HEK293T (cell line): ENCODE data around the gene RAPGEF4.

Source experiments
- CTCF ChIA-PET: fragments of 350-600 bp; formaldehyde crosslinking; extraction: SDS; loops from one replicate; lab custom pipeline; 2021; ENCODE audit warnings: antibody characterized with exemption, inconsistent platforms; lab: Yijun Ruan, JAX
- POLR2A ChIA-PET: fragments of 350-600 bp; formaldehyde crosslinking; extraction: SDS; loops from one replicate; lab custom pipeline; 2020; ENCODE audit warnings: antibody characterized with exemption, inconsistent platforms; lab: Yijun Ruan, JAX
- DNase-seq: peaks from one replicate; pipeline ENCODE4 v3.0.0; 2012; ENCODE audit warnings: mixed read lengths; ENCODE audit errors: extremely low spot score
- ARNT ChIP-seq: fragments of 450-650 bp; IDR thresholded peaks from 2 replicates; pipeline ENCODE4 v1.6.1; 2017; ENCODE audit warnings: mild to moderate bottlenecking
- BHLHE40 ChIP-seq: fragments of 450-650 bp; IDR thresholded peaks from 2 replicates; pipeline ENCODE4 v1.6.1; 2016; ENCODE audit warnings: mild to moderate bottlenecking, moderate library complexity, borderline replicate concordance
- CTBP1 ChIP-seq: fragments of 450-650 bp; IDR thresholded peaks from 2 replicates; pipeline ENCODE4 v1.6.1; 2016; ENCODE audit warnings: borderline replicate concordance
- ELF4 ChIP-seq: fragments of 450-650 bp; IDR thresholded peaks from 2 replicates; pipeline ENCODE4 v1.6.1; 2017; ENCODE audit warnings: antibody characterized with exemption
- FOXA1 ChIP-seq: fragments of 450-650 bp; IDR thresholded peaks from 2 replicates; pipeline ENCODE4 v1.6.1; 2016; ENCODE audit warnings: mild to moderate bottlenecking
- FOXK2 ChIP-seq: fragments of 450-650 bp; IDR thresholded peaks from 2 replicates; pipeline ENCODE4 v1.6.1; 2016; ENCODE audit warnings: mild to moderate bottlenecking
- FOXM1 ChIP-seq: fragments of 450-650 bp; IDR thresholded peaks from 2 replicates; pipeline ENCODE4 v1.6.1; 2017; ENCODE audit warnings: mild to moderate bottlenecking, borderline replicate concordance
- HDGF ChIP-seq: fragments of 450-650 bp; IDR thresholded peaks from 2 replicates; pipeline ENCODE4 v1.6.1; 2017; ENCODE audit warnings: antibody characterized with exemption, borderline replicate concordance
- L3MBTL2 ChIP-seq: fragments of 450-650 bp; conservative IDR thresholded peaks from 2 replicates; pipeline ENCODE4 v1.6.1; 2016; ENCODE audit warnings: mild to moderate bottlenecking
- LEF1 ChIP-seq: fragments of 450-650 bp; IDR thresholded peaks from 2 replicates; pipeline ENCODE4 v1.6.1; 2017; ENCODE audit warnings: mild to moderate bottlenecking, borderline replicate concordance
- NFRKB ChIP-seq: fragments of 450-650 bp; IDR thresholded peaks from 2 replicates; pipeline ENCODE4 v1.6.1; 2016; ENCODE audit warnings: mild to moderate bottlenecking, moderate library complexity
- SP1 ChIP-seq: fragments of 450-650 bp; IDR thresholded peaks from 2 replicates; pipeline ENCODE4 v1.6.1; 2017
- SUZ12 ChIP-seq: fragments of 450-650 bp; IDR thresholded peaks from 2 replicates; pipeline ENCODE4 v1.6.1; 2016; ENCODE audit warnings: mild to moderate bottlenecking
- TARDBP ChIP-seq: fragments of 450-650 bp; IDR thresholded peaks from 2 replicates; pipeline ENCODE4 v1.6.1; 2016
- ZNF384 ChIP-seq: fragments of 450-650 bp; IDR thresholded peaks from 2 replicates; pipeline ENCODE4 v1.6.1; 2016
- TF ChIP-seq, protein P1 (sequence below): fragments of 450-650 bp; IDR thresholded peaks from 2 replicates; pipeline ENCODE4 v1.6.1; 2016

Gene RAPGEF4

GRCh38 chr2:173008786-173009185 lies 273.1 kb downstream of the RAPGEF4 start:
- no peak for TF ChIP-seq NFRKB
- POLR2A ChIA-PET: no interaction called here
- CTCF ChIA-PET: no interaction called here
- no peak for DNase-seq

- POLR2A ChIA-PET: no interaction called here
These were observed 274.6 kb downstream of the RAPGEF4 start for GRCh38 chr2:173010233-173010632.

GRCh38 chr2:173016451-173016850 lies 280.8 kb downstream of the RAPGEF4 start:
- TF ChIP-seq NFRKB (no peak), BHLHE40 (no peak), SUZ12 (no peak), FOXA1 (no peak), TARDBP (no peak), FOXM1 (no peak), CTBP1 (no peak), L3MBTL2 (no peak), ZNF384 (no peak), HDGF (no peak), LEF1 (no peak), SP1 (no peak), ELF4 (no peak), FOXK2 (no peak), ARNT (no peak)
- TF ChIP-seq, protein P1, sequence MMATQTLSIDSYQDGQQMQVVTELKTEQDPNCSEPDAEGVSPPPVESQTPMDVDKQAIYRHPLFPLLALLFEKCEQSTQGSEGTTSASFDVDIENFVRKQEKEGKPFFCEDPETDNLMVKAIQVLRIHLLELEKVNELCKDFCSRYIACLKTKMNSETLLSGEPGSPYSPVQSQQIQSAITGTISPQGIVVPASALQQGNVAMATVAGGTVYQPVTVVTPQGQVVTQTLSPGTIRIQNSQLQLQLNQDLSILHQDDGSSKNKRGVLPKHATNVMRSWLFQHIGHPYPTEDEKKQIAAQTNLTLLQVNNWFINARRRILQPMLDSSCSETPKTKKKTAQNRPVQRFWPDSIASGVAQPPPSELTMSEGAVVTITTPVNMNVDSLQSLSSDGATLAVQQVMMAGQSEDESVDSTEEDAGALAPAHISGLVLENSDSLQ: no peak
- ChIA-PET POLR2A (no interaction called here), CTCF (interaction anchor here (1.4 kb wide), 1 partner anchor 11 kb away, joined by 5 read pairs; no protein-coding TSS in a partner anchor)
- no peak for DNase-seq

More at GRCh38 chr2:173010233-173010632, 274.6 kb downstream of the RAPGEF4 start:
- CTCF ChIA-PET: interaction anchor here (1.0 kb wide), 1 partner anchor 8 kb away, joined by 3 read pairs; no protein-coding TSS in a partner anchor
- no peak for DNase-seq
- TF ChIP-seq CTBP1: no peak
- TF ChIP-seq HDGF: no peak
- no peak for TF ChIP-seq LEF1
- TF ChIP-seq TARDBP: no peak
- no peak for TF ChIP-seq SUZ12
- no peak for TF ChIP-seq ARNT
- TF ChIP-seq ELF4: no peak
- no peak for TF ChIP-seq L3MBTL2
- TF ChIP-seq NFRKB: no peak
- TF ChIP-seq, protein P1: no peak
- TF ChIP-seq FOXK2: no peak
- no peak for TF ChIP-seq SP1
- no peak for TF ChIP-seq BHLHE40
- TF ChIP-seq FOXA1: no peak
- TF ChIP-seq ZNF384: no peak
- no peak for TF ChIP-seq FOXM1

GRCh38 chr2:173017646-173018420 lies 282.2 kb downstream of the RAPGEF4 start:
- DNase-seq: no peak
- POLR2A ChIA-PET: no interaction called here
- no peak for TF ChIP-seq ELF4
- TF ChIP-seq LEF1: no peak
- no peak for TF ChIP-seq SUZ12
- TF ChIP-seq L3MBTL2: no peak
- no peak for TF ChIP-seq ARNT
- no peak for TF ChIP-seq SP1
- TF ChIP-seq NFRKB: no peak
- TF ChIP-seq, protein P1: no peak
- no peak for TF ChIP-seq CTBP1
- TF ChIP-seq FOXK2: no peak
- no peak for TF ChIP-seq ZNF384
- TF ChIP-seq FOXM1: no peak
- TF ChIP-seq TARDBP: no peak
- CTCF ChIA-PET: interaction anchor here (1.4 kb wide), 1 partner anchor 10 kb away, joined by 5 read pairs; no protein-coding TSS in a partner anchor

DNA sequence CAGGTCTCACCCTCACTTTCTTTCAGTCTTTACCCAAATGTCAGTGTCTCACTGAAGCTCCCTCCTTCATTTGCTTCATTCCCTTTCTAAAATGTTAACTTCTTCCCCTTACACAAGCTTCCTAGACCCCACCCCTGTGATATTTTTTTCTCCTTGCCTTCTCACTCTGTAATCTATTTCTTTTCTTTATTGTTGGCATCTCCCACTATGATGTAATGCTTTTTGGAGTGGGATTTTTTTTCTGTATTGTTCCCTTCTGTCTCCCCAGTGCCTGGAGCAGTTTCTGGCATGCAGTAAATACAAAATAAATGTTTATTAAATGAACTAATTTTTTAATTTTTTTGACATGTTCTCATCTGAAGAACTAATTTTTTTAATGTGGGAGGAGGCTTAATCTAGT lies 284.1 kb downstream of the RAPGEF4 start:
- TF ChIP-seq, protein P1: no peak
- TF ChIP-seq FOXK2 (no peak), FOXM1 (no peak), HDGF (no peak), BHLHE40 (no peak), LEF1 (no peak), ARNT (no peak), CTBP1 (no peak), L3MBTL2 (no peak), FOXA1 (no peak), NFRKB (no peak), SP1 (no peak), TARDBP (no peak), ELF4 (no peak), ZNF384 (no peak), SUZ12 (no peak)
- CTCF ChIA-PET: interaction anchor here (0.7 kb wide), 1 partner anchor 18 kb away, joined by 4 read pairs; no protein-coding TSS in a partner anchor
- POLR2A ChIA-PET: no interaction called here

More for the DNA sequence above, 284.1 kb downstream of the RAPGEF4 start:
- no peak for DNase-seq
